Lower leg skin (tissue), 3 donors: ENCODE measurements around the gene MRPL30.
A peak's percentile ranks its signal among the peaks of the same experiment; 100 is the strongest.

Experiments used
- POLR2A ChIP-seq, 2 donors: fragments of 450-650 bp; IDR thresholded peaks; one replicate each; pipeline ENCODE4 v1.6.1; 2016 to 2017; ENCODE audit warnings: antibody characterized with exemption in 2 of 2, mild to moderate bottlenecking in 1 of 2, moderate library complexity in 1 of 2
- TF ChIP-seq, protein P1 (sequence below), 3 donors: fragments of 450-650 bp; IDR thresholded peaks; one replicate each; pipeline ENCODE4 v1.5.1; 2016; ENCODE audit warnings: antibody characterized with exemption in 3 of 3, mild to moderate bottlenecking in 3 of 3, moderate library complexity in 2 of 3

DNA sequence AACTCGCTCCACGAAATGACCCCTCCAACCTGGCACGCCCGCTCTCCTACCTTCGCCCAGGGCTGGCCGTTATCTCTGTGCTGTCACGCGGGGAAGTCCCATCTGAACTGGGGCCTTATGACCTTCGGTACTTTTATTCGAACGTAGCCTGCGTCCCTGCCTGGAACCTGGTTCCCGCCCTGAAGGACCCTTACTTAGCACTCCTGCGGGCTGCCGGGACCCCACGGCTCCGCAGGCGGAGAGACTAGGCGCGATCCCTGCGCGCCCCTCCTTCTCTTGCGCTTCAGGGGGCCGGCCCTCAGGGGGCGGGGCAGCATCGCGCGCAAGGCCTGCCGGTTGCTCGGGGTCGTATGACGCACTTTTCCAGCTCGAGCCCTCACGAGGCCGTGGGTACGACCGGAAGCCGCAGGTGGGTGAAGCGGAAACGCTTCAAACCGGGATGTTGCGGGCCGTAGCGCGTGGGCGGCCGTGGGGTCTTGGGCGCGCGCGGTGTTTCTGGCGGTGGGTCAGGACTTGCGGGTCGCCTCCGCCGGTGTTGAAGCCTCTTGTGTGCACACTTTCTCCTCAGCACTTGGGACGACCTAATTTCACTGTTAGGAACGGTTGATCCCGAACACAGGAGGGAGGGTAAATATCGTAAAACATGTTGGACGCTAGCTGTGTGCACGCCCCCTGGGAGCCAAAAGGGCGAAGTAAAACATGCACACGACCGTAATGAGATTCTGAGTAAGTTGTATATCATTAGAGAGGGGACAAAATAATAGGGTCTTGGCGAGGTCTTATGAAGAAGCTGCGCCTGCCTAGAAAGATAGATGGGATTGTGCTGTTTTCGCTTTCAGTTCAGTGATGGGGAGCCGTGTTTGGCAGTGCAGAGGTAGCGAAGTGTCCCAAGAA is 26.1 kb upstream of the MRPL30 start, which contains the start of the genes LIPT1 and TSGA10:
- TF ChIP-seq, protein P1, sequence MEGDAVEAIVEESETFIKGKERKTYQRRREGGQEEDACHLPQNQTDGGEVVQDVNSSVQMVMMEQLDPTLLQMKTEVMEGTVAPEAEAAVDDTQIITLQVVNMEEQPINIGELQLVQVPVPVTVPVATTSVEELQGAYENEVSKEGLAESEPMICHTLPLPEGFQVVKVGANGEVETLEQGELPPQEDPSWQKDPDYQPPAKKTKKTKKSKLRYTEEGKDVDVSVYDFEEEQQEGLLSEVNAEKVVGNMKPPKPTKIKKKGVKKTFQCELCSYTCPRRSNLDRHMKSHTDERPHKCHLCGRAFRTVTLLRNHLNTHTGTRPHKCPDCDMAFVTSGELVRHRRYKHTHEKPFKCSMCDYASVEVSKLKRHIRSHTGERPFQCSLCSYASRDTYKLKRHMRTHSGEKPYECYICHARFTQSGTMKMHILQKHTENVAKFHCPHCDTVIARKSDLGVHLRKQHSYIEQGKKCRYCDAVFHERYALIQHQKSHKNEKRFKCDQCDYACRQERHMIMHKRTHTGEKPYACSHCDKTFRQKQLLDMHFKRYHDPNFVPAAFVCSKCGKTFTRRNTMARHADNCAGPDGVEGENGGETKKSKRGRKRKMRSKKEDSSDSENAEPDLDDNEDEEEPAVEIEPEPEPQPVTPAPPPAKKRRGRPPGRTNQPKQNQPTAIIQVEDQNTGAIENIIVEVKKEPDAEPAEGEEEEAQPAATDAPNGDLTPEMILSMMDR (IDR thresholded peaks at IDR 0.05): no peak
- peak in 1 of 2 donors; percentile 42 for TF ChIP-seq POLR2A (IDR thresholded peaks at IDR 0.05)
